ENCODE measurements around the gene WNT4. TPM values are rescaled to one million over a fixed set of nuclear protein-coding genes. Genes with fewer than 3 reads are reported as not detected.

The WNT4 gene
- total and polyA plus RNA-seq, 10 donors: 0.07 to 0.47 (median 0.16) TPM; not detected in 1

- no peak overlapping the region for H3K4me3 ChIP-seq
- TF ChIP-seq POLR2AphosphoS5 (IDR thresholded peaks at IDR 0.05): no peak
- peak; percentile 40 for DNase-seq
- no peaks in the 10 kb centered on the region for H3K36me3 ChIP-seq
- H3K4me1 ChIP-seq: no peaks in the 10 kb centered on the region
- H3K27me3 ChIP-seq (replicated peaks in 1 of 7): no peaks in the 10 kb centered on the region
- 34 to 47% (median 40%) methylated on average over 5 of the region's 5 CpGs for WGBS, 5 donors
- H3K27ac ChIP-seq: no peak overlapping the region
- H3K9me3 ChIP-seq: peaks cover 0 to 4% (median 0%) of the 10 kb centered on the region in 8 donors
- intact Hi-C loops (cut with DNase I; ENCODE audit: low total_unique reads): no loop called here
These were observed 33.4 kb upstream of the WNT4 start for GRCh38 chr1:22176258-22176657.

- no peaks in the 10 kb centered on the region for H3K36me3 ChIP-seq
- H3K4me1 ChIP-seq: no peaks in the 10 kb centered on the region
- intact Hi-C loops (cut with DNase I; ENCODE audit: low total_unique reads): no loop called here
- H3K4me3 ChIP-seq: no peak overlapping the region
- no peak for DNase-seq
- TF ChIP-seq POLR2AphosphoS5 (IDR thresholded peaks at IDR 0.05): no peak
- no peak for TF ChIP-seq CTCF (IDR thresholded peaks at IDR 0.05 in 8 of 11, conservative IDR thresholded peaks at IDR 0.05 in 3 of 11)
- TF ChIP-seq POLR2A (IDR thresholded peaks at IDR 0.05): no peak
- 68 to 79% (median 78%) methylated on average over 9 of the region's 9 CpGs for WGBS, 5 donors
- H3K27ac ChIP-seq: no peak overlapping the region
- H3K9me3 ChIP-seq: peaks cover 0 to 4% (median 0%) of the 10 kb centered on the region in 8 donors
- H3K27me3 ChIP-seq (replicated peaks in 1 of 7): no peaks in the 10 kb centered on the region
These were observed 31.7 kb upstream of the WNT4 start for GRCh38 chr1:22174446-22175220.

GRCh38 chr1:22171951-22172715 is 29.2 kb upstream of the WNT4 start:
- no peak for TF ChIP-seq POLR2AphosphoS5 (IDR thresholded peaks at IDR 0.05)
- TF ChIP-seq CTCF (IDR thresholded peaks at IDR 0.05 in 8 of 11, conservative IDR thresholded peaks at IDR 0.05 in 3 of 11): no peak
- TF ChIP-seq POLR2A (IDR thresholded peaks at IDR 0.05): no peak
- Histone ChIP-seq H3K9me3 (no peaks in the 10 kb centered on the region), H3K36me3 (no peaks in the 10 kb centered on the region), H3K4me3 (no peak overlapping the region), H3K4me1 (peaks cover 0 to 2% (median 0%) of the 10 kb centered on the region in 6 donors), H3K27ac (no peak overlapping the region), H3K27me3 (replicated peaks in 1 of 7) (no peaks in the 10 kb centered on the region)
- DNase-seq: no peak
- 88 to 95% (median 91%) methylated on average over 13 to 18 of the region's 18 CpGs for WGBS, 5 donors
- intact Hi-C loops (cut with DNase I; ENCODE audit: low total_unique reads): no loop called here

GRCh38 chr1:22169816-22170215 is 26.9 kb upstream of the WNT4 start:
- H3K36me3 ChIP-seq: no peaks in the 10 kb centered on the region
- no peak for DNase-seq
- no peak for TF ChIP-seq POLR2AphosphoS5 (IDR thresholded peaks at IDR 0.05)
- no peak for TF ChIP-seq POLR2A (IDR thresholded peaks at IDR 0.05)
- TF ChIP-seq CTCF (IDR thresholded peaks at IDR 0.05 in 8 of 11, conservative IDR thresholded peaks at IDR 0.05 in 3 of 11): no peak
- no peaks in the 10 kb centered on the region for H3K27me3 ChIP-seq (replicated peaks in 1 of 7)
- no peak overlapping the region for H3K27ac ChIP-seq
- WGBS, 5 donors: 82 to 92% (median 86%) methylated on average over 4 of the region's 4 CpGs
- no peak overlapping the region for H3K4me3 ChIP-seq
- intact Hi-C loops (cut with DNase I; ENCODE audit: low total_unique reads): no loop called here
- H3K9me3 ChIP-seq: no peaks in the 10 kb centered on the region
- H3K4me1 ChIP-seq: peaks cover 0 to 2% (median 0%) of the 10 kb centered on the region in 6 donors
